GM19035 (cell line): ENCODE results near the gene TNXB.
A peak's percentile ranks its signal among the peaks of the same experiment; 100 is the strongest.
"Not testable (repeated sequence)": the region's sequence is repeated elsewhere in the genome, so short reads cannot be mapped to it uniquely, and the experiment has no call there.

Source experiments
- ATAC-seq: cut with Tn5 transposase; IDR thresholded peaks from one replicate; pipeline ENCODE4 v1.9.1; 2021; ENCODE audit not compliant: unreplicated experiment

Gene TNXB

GRCh38 chr6:32146287-32146686, 37.1 kb upstream of the TNXB start:
- no peak for ATAC-seq

GRCh38 chr6:32144238-32144637, 35.1 kb upstream of the TNXB start:
- not testable (repeated sequence) for ATAC-seq

- ATAC-seq = no peak
Measured at GRCh38 chr6:32140420-32141046, 31.4 kb upstream of the TNXB start.

- ATAC-seq = no peak
Measured at GRCh38 chr6:32139590-32139989, 30.5 kb upstream of the TNXB start.

- ATAC-seq = no peak
Measured at GRCh38 chr6:32137454-32137853, 28.3 kb upstream of the TNXB start.

DNA sequence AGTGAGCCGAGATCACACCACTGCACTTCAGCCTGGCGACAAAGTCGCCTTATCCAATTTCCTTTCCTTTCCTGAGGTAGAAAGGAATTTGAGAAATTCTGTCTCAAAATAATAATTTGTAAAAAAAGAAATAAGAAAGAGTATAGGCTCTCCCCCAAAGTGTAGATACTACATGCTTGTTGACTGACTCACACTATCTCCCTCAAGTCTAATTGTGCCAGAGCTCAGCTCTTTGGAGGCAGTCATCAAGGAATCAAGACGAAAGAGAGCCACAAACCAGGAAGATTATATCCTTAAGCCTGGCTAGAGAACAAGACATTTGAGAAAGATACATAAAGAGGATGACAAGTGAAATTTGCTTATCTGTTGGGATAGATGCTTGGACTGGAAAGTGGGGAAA, 24.6 kb upstream of the TNXB start:
- ATAC-seq = no peak

- ATAC-seq = no peak
Measured at GRCh38 chr6:32132110-32132509, 23.0 kb upstream of the TNXB start.

- no peak for ATAC-seq
Measured at GRCh38 chr6:32131439-32131948, 22.4 kb upstream of the TNXB start.

- peak; percentile 11 for ATAC-seq
Measured at GRCh38 chr6:32129297-32130088, 20.4 kb upstream of the TNXB start.

GRCh38 chr6:32128751-32129296, 19.7 kb upstream of the TNXB start:
- no peak for ATAC-seq

- peak; percentile 80 for ATAC-seq
Measured at GRCh38 chr6:32127717-32128592, 18.8 kb upstream of the TNXB start, which contains the start of gene ATF6B. Gene ATF6B, minus strand, starts transcription at chr6:32128246. Its CDS starts 39 bp downstream, at chr6:32128207.

GRCh38 chr6:32127409-32127716, 18.2 kb upstream of the TNXB start:
- no peak for ATAC-seq

DNA sequence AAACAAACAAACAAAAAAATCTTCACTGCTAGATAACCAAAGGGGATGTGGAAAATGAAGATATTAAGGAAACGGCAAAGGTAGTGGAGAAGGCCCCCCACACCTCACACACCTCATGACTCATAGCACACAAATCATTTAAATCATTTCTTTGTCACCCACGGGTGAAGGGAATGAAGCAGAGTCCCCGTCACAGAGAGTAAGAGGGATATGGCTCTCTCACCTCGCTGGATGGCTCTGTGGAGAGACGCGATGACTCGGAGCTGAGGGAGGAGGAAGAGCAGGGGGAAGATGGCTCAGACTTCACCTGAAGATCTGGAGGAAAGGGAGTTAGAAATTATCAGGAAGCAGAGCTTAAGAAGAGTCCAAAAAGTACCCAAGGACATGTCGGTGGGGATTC, 17.7 kb upstream of the TNXB start:
- no peak for ATAC-seq

DNA sequence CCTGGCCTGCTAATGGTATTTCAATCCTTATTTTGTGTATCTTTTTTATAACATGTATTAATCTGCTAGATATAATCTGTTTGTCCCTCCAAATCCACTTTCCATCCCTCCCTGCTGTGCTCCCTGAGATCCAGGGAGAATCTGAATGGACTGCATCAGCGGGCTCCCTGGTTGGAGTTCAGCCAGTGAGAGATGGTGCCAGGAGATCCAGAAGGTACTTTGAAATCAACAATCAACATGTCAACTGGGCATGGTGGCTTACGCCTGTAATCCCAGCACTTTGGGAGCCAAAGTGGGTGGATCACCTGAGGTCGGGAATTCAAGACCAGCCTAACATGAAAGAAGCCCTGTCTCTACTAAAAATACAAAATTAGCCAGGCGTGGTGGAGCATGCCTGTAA, 14.5 kb upstream of the TNXB start:
- no peak for ATAC-seq

DNA sequence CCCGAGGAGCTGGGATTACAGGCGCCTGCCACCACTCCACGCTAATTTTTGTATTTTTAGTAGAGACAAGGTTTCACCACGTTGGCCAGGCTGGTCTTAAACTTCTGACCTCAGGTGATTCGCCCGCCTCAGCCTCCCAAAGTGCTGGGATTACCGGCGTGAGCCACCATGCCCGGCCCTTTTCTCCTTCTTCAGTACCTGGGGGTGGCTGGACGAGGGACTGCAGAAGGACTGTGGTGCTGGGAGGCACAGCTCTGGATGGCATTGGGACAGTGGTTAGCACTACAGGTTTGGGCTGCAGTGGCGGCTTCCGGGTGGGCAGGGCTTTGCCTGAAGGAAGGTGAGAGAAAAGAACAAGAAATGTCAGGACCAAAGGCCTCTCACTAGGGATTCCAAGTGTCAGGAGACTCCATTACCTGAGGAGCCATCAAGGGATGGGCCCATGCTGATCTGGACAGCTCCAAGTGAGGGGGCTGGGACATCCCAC, 11.5 kb upstream of the TNXB start:
- no peak for ATAC-seq

GRCh38 chr6:32118782-32119628, 9.9 kb upstream of the TNXB start:
- ATAC-seq = no peak

GRCh38 chr6:32117461-32117860, 8.3 kb upstream of the TNXB start:
- ATAC-seq = no peak

GRCh38 chr6:32116674-32117073, 7.5 kb upstream of the TNXB start:
- no peak for ATAC-seq

DNA sequence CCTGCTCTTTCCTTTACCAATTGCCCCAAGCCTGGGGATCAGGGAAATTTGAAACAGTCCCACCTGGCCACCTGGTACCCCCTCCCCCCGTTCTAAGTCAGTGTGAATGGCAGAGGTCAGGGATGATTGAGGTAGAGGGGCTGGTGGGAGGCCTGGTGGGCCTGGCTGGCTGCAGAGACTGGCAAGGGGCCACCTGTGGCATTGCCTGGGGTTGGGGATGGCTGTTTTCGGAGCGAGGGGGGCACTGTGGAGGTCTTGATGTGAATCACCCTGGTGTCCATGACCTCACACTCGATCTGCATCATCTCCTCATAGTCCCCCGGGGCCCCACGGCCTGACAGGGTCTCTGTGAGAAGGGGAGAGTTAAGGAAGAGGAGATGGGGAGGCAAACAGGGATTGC, 6.5 kb upstream of the TNXB start:
- ATAC-seq = no peak

DNA sequence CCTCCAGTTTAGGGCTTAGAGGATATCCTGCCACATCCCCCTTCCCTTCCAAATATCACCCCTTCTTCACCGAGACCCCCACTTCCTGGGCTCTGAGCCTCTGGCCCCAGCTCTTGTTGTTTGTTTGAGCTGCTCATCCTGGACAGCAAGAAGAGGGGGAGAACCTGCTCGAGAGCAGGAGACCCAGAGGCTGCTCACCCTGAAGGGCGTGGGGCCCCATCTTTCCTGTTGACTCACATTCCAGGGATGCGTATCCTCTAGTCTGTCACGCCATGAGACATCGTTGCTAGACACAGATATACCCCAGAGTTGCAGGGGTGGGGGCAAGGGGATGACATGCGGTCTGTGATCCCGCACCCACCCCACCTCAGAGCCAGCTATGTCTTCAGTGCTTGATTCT, 5.7 kb upstream of the TNXB start:
- no peak for ATAC-seq
